Spleen (tissue), 7 donors: Measurements from ENCODE around the gene SMIM35.

Source experiments
- CTCF ChIP-seq, 11 experiments: fragments of 200-600 bp in 7 of 11; fragments of 450-650 bp in 4 of 11; sonication (generic) in 4 of 11; IDR thresholded peaks in 8 of 11; conservative IDR thresholded peaks in 3 of 11; 1 replicate in 7 of 11; 2 replicates in 4 of 11; pipeline versions ENCODE4 v1.4.0 to v1.8.0; 2016 to 2021; ENCODE audit warnings: antibody characterized with exemption in 11 of 11, inconsistent platforms in 4 of 11, mild to moderate bottlenecking in 1 of 11
- POLR2AphosphoS5 ChIP-seq, 3 donors: sonication (generic); formaldehyde crosslinking; IDR thresholded peaks; one replicate each; pipeline ENCODE4 v1.5.1; 2017; ENCODE audit warnings: antibody characterized with exemption in 3 of 3
- donor health status: DM: no; HTN: no; CAD: no; lungs with moderate emphysema.
- donor health status: DM: no; HTN: no; CAD: no.
- donor health status: DM: no; HTN: no; CAD: no.

GRCh38 chr11:118021146-118021545 lies 65.6 kb downstream of the SMIM35 start:
- no peak for TF ChIP-seq CTCF (IDR thresholded peaks at IDR 0.05 in 8 of 11, conservative IDR thresholded peaks at IDR 0.05 in 3 of 11)
- TF ChIP-seq POLR2AphosphoS5 (IDR thresholded peaks at IDR 0.05) = no peak
